Measurements from ENCODE around the gene C1QTNF3.

Gene C1QTNF3

GRCh38 chr5:33994845-33995244 lies 48.2 kb downstream of the C1QTNF3 start:
- no peak for DNase-seq (ENCODE audit: low read depth)
- TF ChIP-seq CTCF (conservative IDR thresholded peaks at IDR 0.05; ENCODE audit: low read depth, low read length) = no peak
- no peak overlapping the region for H3K4me3 ChIP-seq (ENCODE audit: low read length)

- no peak for TF ChIP-seq CTCF (conservative IDR thresholded peaks at IDR 0.05; ENCODE audit: low read depth, low read length)
- H3K4me3 ChIP-seq (ENCODE audit: low read length) = no peak overlapping the region
- DNase-seq (ENCODE audit: low read depth) = no peak
Measured at GRCh38 chr5:33992864-33993263, 50.1 kb downstream of the C1QTNF3 start.

GRCh38 chr5:33985447-33985846 lies 57.6 kb downstream of the C1QTNF3 start:
- DNase-seq (ENCODE audit: low read depth) = no peak
- no peak for TF ChIP-seq CTCF (conservative IDR thresholded peaks at IDR 0.05; ENCODE audit: low read depth, low read length)
- H3K4me3 ChIP-seq (ENCODE audit: low read length) = no peak overlapping the region

GRCh38 chr5:33984671-33985124 lies 58.3 kb downstream of the C1QTNF3 start, which contains the start of gene SLC45A2:
Gene SLC45A2, minus strand, starts transcription at chr5:33984693. Its CDS starts 110 bp downstream, at chr5:33984583.
- TF ChIP-seq CTCF (conservative IDR thresholded peaks at IDR 0.05; ENCODE audit: low read depth, low read length) = no peak
- DNase-seq (ENCODE audit: low read depth) = peak; percentile 90
- peak within 1 kb of the TSS; percentile 81 for H3K4me3 ChIP-seq (ENCODE audit: low read length)

- no peak for DNase-seq (ENCODE audit: low read depth)
- no peak for TF ChIP-seq CTCF (conservative IDR thresholded peaks at IDR 0.05; ENCODE audit: low read depth, low read length)
- peak overlapping the region; percentile 81 for H3K4me3 ChIP-seq (ENCODE audit: low read length)
Measured at GRCh38 chr5:33984178-33984577, 58.8 kb downstream of the C1QTNF3 start.

GRCh38 chr5:33981408-33982162 lies 61.4 kb downstream of the C1QTNF3 start:
- DNase-seq (ENCODE audit: low read depth) = peak; percentile 70
- H3K4me3 ChIP-seq (ENCODE audit: low read length) = peak overlapping the region; percentile 15
- TF ChIP-seq CTCF (conservative IDR thresholded peaks at IDR 0.05; ENCODE audit: low read depth, low read length) = no peak

GRCh38 chr5:33980030-33980429 lies 63.0 kb downstream of the C1QTNF3 start:
- no peak for TF ChIP-seq CTCF (conservative IDR thresholded peaks at IDR 0.05; ENCODE audit: low read depth, low read length)
- H3K4me3 ChIP-seq (ENCODE audit: low read length) = no peak overlapping the region
- DNase-seq (ENCODE audit: low read depth) = no peak

All from retinal pigment epithelial cell (primary cell).